ENCODE results near the gene ANKRD34A.

DNA sequence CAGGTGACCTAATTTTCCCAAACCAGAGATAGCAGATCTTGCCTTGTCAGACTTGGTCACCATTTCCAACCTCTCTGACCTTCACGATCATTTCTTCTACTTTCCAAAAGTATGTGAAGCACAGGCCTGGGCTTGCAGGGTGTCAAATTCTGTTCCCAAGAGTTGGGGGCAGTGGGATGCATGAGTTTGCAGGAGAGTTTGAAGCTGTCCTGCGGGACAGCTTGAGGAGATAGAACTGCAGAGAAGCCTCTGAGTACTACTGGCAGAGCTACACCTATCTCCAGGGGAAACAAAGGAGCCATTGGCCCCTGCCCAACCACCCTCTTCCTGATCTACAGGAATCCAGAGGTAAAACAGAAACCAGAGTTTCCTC is 20.7 kb upstream of the ANKRD34A start:
- TF ChIP-seq, protein P1, sequence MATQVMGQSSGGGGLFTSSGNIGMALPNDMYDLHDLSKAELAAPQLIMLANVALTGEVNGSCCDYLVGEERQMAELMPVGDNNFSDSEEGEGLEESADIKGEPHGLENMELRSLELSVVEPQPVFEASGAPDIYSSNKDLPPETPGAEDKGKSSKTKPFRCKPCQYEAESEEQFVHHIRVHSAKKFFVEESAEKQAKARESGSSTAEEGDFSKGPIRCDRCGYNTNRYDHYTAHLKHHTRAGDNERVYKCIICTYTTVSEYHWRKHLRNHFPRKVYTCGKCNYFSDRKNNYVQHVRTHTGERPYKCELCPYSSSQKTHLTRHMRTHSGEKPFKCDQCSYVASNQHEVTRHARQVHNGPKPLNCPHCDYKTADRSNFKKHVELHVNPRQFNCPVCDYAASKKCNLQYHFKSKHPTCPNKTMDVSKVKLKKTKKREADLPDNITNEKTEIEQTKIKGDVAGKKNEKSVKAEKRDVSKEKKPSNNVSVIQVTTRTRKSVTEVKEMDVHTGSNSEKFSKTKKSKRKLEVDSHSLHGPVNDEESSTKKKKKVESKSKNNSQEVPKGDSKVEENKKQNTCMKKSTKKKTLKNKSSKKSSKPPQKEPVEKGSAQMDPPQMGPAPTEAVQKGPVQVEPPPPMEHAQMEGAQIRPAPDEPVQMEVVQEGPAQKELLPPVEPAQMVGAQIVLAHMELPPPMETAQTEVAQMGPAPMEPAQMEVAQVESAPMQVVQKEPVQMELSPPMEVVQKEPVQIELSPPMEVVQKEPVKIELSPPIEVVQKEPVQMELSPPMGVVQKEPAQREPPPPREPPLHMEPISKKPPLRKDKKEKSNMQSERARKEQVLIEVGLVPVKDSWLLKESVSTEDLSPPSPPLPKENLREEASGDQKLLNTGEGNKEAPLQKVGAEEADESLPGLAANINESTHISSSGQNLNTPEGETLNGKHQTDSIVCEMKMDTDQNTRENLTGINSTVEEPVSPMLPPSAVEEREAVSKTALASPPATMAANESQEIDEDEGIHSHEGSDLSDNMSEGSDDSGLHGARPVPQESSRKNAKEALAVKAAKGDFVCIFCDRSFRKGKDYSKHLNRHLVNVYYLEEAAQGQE (IDR thresholded peaks at IDR 0.05), result no peak
- TF ChIP-seq JUND (IDR thresholded peaks at IDR 0.05) (no peak), CTCF (IDR thresholded peaks at IDR 0.05; ENCODE audit: low read depth, low read length, missing input control) (no peak), GABPA (IDR thresholded peaks at IDR 0.05 in 1 of 2, conservative IDR thresholded peaks at IDR 0.05 in 1 of 2) (no peak), YY1 (IDR thresholded peaks at IDR 0.05) (no peak)
- TF ChIP-seq, protein P2, sequence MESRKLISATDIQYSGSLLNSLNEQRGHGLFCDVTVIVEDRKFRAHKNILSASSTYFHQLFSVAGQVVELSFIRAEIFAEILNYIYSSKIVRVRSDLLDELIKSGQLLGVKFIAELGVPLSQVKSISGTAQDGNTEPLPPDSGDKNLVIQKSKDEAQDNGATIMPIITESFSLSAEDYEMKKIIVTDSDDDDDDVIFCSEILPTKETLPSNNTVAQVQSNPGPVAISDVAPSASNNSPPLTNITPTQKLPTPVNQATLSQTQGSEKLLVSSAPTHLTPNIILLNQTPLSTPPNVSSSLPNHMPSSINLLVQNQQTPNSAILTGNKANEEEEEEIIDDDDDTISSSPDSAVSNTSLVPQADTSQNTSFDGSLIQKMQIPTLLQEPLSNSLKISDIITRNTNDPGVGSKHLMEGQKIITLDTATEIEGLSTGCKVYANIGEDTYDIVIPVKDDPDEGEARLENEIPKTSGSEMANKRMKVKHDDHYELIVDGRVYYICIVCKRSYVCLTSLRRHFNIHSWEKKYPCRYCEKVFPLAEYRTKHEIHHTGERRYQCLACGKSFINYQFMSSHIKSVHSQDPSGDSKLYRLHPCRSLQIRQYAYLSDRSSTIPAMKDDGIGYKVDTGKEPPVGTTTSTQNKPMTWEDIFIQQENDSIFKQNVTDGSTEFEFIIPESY (IDR thresholded peaks at IDR 0.05), result no peak

Data from liver (tissue), 3 donors.